Measurements from ENCODE around the gene ASAP2.
"Not testable (repeated sequence)": the region's sequence is repeated elsewhere in the genome, so short reads cannot be mapped to it uniquely, and the experiment has no call there.

ASAP2 gene

GRCh38 chr2:9256147-9256546 lies 49.5 kb downstream of the ASAP2 start:
- no peak for DNase-seq

- DNase-seq = no peak
Measured at GRCh38 chr2:9256570-9257043, 50.0 kb downstream of the ASAP2 start.

- no peak for DNase-seq
Measured at GRCh38 chr2:9258501-9258900, 51.9 kb downstream of the ASAP2 start.

- DNase-seq = no peak
Measured at GRCh38 chr2:9258953-9259399, 52.4 kb downstream of the ASAP2 start.

GRCh38 chr2:9260464-9260918 lies 53.9 kb downstream of the ASAP2 start:
- no peak for DNase-seq

GRCh38 chr2:9261231-9261883 lies 54.7 kb downstream of the ASAP2 start:
- no peak for DNase-seq

GRCh38 chr2:9262671-9263171 lies 56.1 kb downstream of the ASAP2 start:
- DNase-seq = no peak

- DNase-seq = no peak
Measured at GRCh38 chr2:9263428-9263827, 56.8 kb downstream of the ASAP2 start.

- no peak for DNase-seq
Measured at GRCh38 chr2:9264301-9264700, 57.7 kb downstream of the ASAP2 start.

- no peak for DNase-seq
Measured at GRCh38 chr2:9266711-9267110, 60.1 kb downstream of the ASAP2 start.

- DNase-seq = not testable (repeated sequence)
Measured at GRCh38 chr2:9267286-9267685, 60.7 kb downstream of the ASAP2 start.

GRCh38 chr2:9268301-9269080 lies 61.9 kb downstream of the ASAP2 start:
- DNase-seq = no peak

GRCh38 chr2:9269295-9269694 lies 62.7 kb downstream of the ASAP2 start:
- DNase-seq = no peak

GRCh38 chr2:9269695-9270360 lies 63.2 kb downstream of the ASAP2 start:
- no peak for DNase-seq

- DNase-seq = no peak
Measured at GRCh38 chr2:9271091-9271490, 64.5 kb downstream of the ASAP2 start.

GRCh38 chr2:9271691-9272090 lies 65.1 kb downstream of the ASAP2 start:
- no peak for DNase-seq

- no peak for DNase-seq
Measured at GRCh38 chr2:9273486-9274130, 67.0 kb downstream of the ASAP2 start.

GRCh38 chr2:9274701-9275343 lies 68.2 kb downstream of the ASAP2 start:
- no peak for DNase-seq

GRCh38 chr2:9275399-9275798 lies 68.8 kb downstream of the ASAP2 start:
- DNase-seq = no peak

- no peak for DNase-seq
Measured at GRCh38 chr2:9276074-9276473, 69.5 kb downstream of the ASAP2 start.

GRCh38 chr2:9276901-9277451 lies 70.4 kb downstream of the ASAP2 start:
- no peak for DNase-seq

- no peak for DNase-seq
Measured at GRCh38 chr2:9278439-9278838, 71.8 kb downstream of the ASAP2 start.

Measured in RPMI8226 (cell line).